GM12878 (cell line): ENCODE results near the gene STXBP1. TPM values are rescaled to one million over a fixed set of nuclear protein-coding genes. Genes with fewer than 3 reads are reported as not detected.

ENCODE experiments used
- ATAC-seq: fragments of 200-7000 bp; cut with Tn5 transposase; 3 replicates; pipeline ENCODE4 v1.9.1; 2020; ENCODE audit warnings: mild to moderate bottlenecking, moderate library complexity
- Bru-seq: library from RNA; stranded (reverse); fragments of 400-500 nt; gene quantifications from one replicate; lab custom pipeline; 2021; lab: Mats Ljungman, UMichigan
- BruChase-seq, 2 experiments: library from RNA; stranded (reverse); fragments of 400-500 nt; gene quantifications; one replicate each; lab custom pipeline; 2021; lab: Mats Ljungman, UMichigan
- BruUV-seq: library from RNA; stranded (reverse); fragments of 400-500 nt; replicated peaks from 2 replicates; lab custom pipeline; 2021; lab: Mats Ljungman, UMichigan
- CTCF ChIA-PET: fragments of 300-600 bp; sonication (Branson Sonifier 250); formaldehyde crosslinking; extraction: SDS; loops from one replicate; lab custom pipeline; 2021; ENCODE audit warnings: inconsistent platforms; lab: Yijun Ruan, JAX
- POLR2A ChIA-PET: fragments of 350-600 bp; formaldehyde crosslinking; extraction: SDS; loops from one replicate; lab custom pipeline; 2021; ENCODE audit warnings: inconsistent platforms; lab: Charles Lee
- RAD21 ChIA-PET: fragments of 300-600 bp; sonication (Branson Sonifier 250); formaldehyde crosslinking; loops from one replicate; lab custom pipeline; 2023; ENCODE audit warnings: antibody characterized with exemption; ENCODE audit not compliant: unreplicated experiment; lab: Charles Lee
- SMC1A ChIA-PET: fragments of 300-600 bp; sonication (Branson Sonifier 250); formaldehyde crosslinking; loops from one replicate; lab custom pipeline; 2023; ENCODE audit not compliant: unreplicated experiment, uncharacterized antibody; lab: Charles Lee
- DNase-seq: peaks from one replicate; pipeline ENCODE4 v3.0.0-alpha.2; 2011; ENCODE audit warnings: low read depth, low spot score
- FAIRE-seq: peaks from 3 replicates; lab custom pipeline; 2011; peaks lifted over from hg19 to GRCh38; lab: Jason Lieb, UNC
- H2AFZ ChIP-seq: 2 replicates; pipeline ENCODE4 v1.6.0; 2011; ENCODE audit warnings: low read depth, low read length, control low read depth; ENCODE audit not compliant: control insufficient read depth
- H3K27ac ChIP-seq: 2 replicates; pipeline ENCODE4 v1.5.1; 2011; ENCODE audit warnings: control low read depth; ENCODE audit not compliant: control insufficient read depth, insufficient read depth
- H3K27me3 ChIP-seq, 2 experiments: replicated peaks in 1 of 2; 2 replicates each; pipeline versions ENCODE4 v1.6.0 to v1.6.1; 2011; ENCODE audit warnings: low read length in 1 of 2; ENCODE audit not compliant: control insufficient read depth in 2 of 2, insufficient read depth in 2 of 2
- H3K36me3 ChIP-seq, 2 experiments: 2 replicates each; pipeline ENCODE4 v1.5.1; 2011; ENCODE audit warnings: low read length in 1 of 2; ENCODE audit not compliant: control insufficient read depth in 2 of 2, insufficient read depth in 2 of 2
- H3K4me1 ChIP-seq: 2 replicates; pipeline ENCODE4 v1.6.1; 2011; ENCODE audit warnings: mild to moderate bottlenecking, low read length, moderate library complexity, mixed read lengths; ENCODE audit not compliant: control insufficient read depth, insufficient read depth
- H3K4me2 ChIP-seq: 2 replicates; pipeline ENCODE4 v1.6.0; 2011; ENCODE audit warnings: control low read depth; ENCODE audit not compliant: control insufficient read depth, insufficient read depth
- H3K4me3 ChIP-seq: fragments of 200-600 bp; sonication (generic); 2 replicates; pipeline ENCODE4 v1.5.1; 2016
- H3K79me2 ChIP-seq: 2 replicates; pipeline ENCODE4 v1.6.0; 2011; ENCODE audit warnings: low read length; ENCODE audit not compliant: control insufficient read depth, insufficient read depth
- H3K9ac ChIP-seq: 2 replicates; pipeline ENCODE4 v1.8.0; 2011; ENCODE audit warnings: low read length, control low read depth, mixed read lengths; ENCODE audit not compliant: control insufficient read depth, insufficient read depth
- H3K9me3 ChIP-seq: replicated peaks from 3 replicates; pipeline ENCODE4 v1.5.1; 2011; ENCODE audit warnings: mild to moderate bottlenecking, low read length; ENCODE audit not compliant: control insufficient read depth, insufficient read depth
- H4K20me1 ChIP-seq: 2 replicates; pipeline ENCODE4 v1.6.0; 2011; ENCODE audit not compliant: control insufficient read depth, insufficient read depth
- BHLHE40 ChIP-seq, 2 experiments: fragments of 450-650 bp in 1 of 2; IDR thresholded peaks; 2 replicates each; pipeline ENCODE4 v1.6.1; 2011 to 2017; ENCODE audit warnings: low read depth in 2 of 2, borderline replicate concordance in 1 of 2, improper control_type of control experiment in 1 of 2, low read length in 1 of 2, mild to moderate bottlenecking in 1 of 2
- EED ChIP-seq: sonication (generic); IDR thresholded peaks from 2 replicates; pipeline ENCODE4 v1.6.1; 2016; ENCODE audit warnings: antibody characterized with exemption, low read depth
- EGR1 ChIP-seq, 2 experiments: IDR thresholded peaks; 1 replicate in 1 of 2; 2 replicates in 1 of 2; pipeline ENCODE4 v1.6.1; 2011 to 2012; ENCODE audit warnings: low read depth in 2 of 2, low read length in 2 of 2, borderline replicate concordance in 1 of 2, mild to moderate bottlenecking in 1 of 2, moderate library complexity in 1 of 2
- IKZF1 ChIP-seq: fragments of 450-650 bp; conservative IDR thresholded peaks from 2 replicates; pipeline ENCODE4 v1.6.1; 2017; ENCODE audit warnings: antibody characterized with exemption, mild to moderate bottlenecking
- MAX ChIP-seq: IDR thresholded peaks from 2 replicates; pipeline ENCODE4 v1.6.1; 2012; ENCODE audit warnings: low read depth, low read length, improper control_type of control experiment
- PRDM15 ChIP-seq: fragments of 450-650 bp; formaldehyde crosslinking; IDR thresholded peaks from 2 replicates; pipeline ENCODE4 v1.4.0; 2020; ENCODE audit warnings: mild to moderate bottlenecking, moderate library complexity
- TCF3 ChIP-seq: IDR thresholded peaks from 2 replicates; pipeline ENCODE4 v1.6.1; 2012; ENCODE audit warnings: low read depth, mild to moderate bottlenecking, low read length, borderline replicate concordance; ENCODE audit not compliant: insufficient read depth
- WRNIP1 ChIP-seq: IDR thresholded peaks from 2 replicates; pipeline ENCODE4 v1.6.1; 2011; ENCODE audit warnings: low read depth, low read length, improper control_type of control experiment, borderline replicate concordance
- ZBTB11 ChIP-seq: fragments of 450-650 bp; formaldehyde crosslinking; IDR thresholded peaks from 2 replicates; pipeline ENCODE4 v1.5.0; 2022; ENCODE audit warnings: mild to moderate bottlenecking, missing genetic modification characterization
- WGBS: methylation state at CpG from one replicate; pipeline ENCODE4 v1.1.6; 2016; ENCODE audit warnings: low lambda C conversion rate; ENCODE audit not compliant: insufficient replicate concordance, insufficient coverage; ENCODE audit errors: missing lambda C conversion rate; 5-methylcytosine and 5-hydroxymethylcytosine counted together
- in situ Hi-C: fragments of 300-500 bp; cut with MboI; formaldehyde crosslinking; loops from 9 replicates; pipeline ENCODE4 v1.14.3; 2018; ENCODE audit warnings: mixed read lengths
- intact Hi-C: fragments of 100-400 bp; cut with micrococcal nuclease; formaldehyde crosslinking; loops from one replicate; pipeline ENCODE4 v1.14.2; 2022; ENCODE audit not compliant: unreplicated experiment
- long read RNA-seq, 2 experiments: library from polyadenylated mRNA; unstranded; transcript quantifications; one replicate each; pipeline ENCODE4 v2.0.0, GENCODE V29; 2019 to 2020
- polyA minus RNA-seq, 3 experiments: library from RNA; depleted of rRNA, polyadenylated mRNA; stranded (reverse); fragments of >200 nt; gene quantifications; 2 replicates each; pipeline ENCODE4 v1.2.3, GENCODE V29; 2011
- polyA plus RNA-seq, 11 experiments: library from polyadenylated mRNA; depleted of rRNA in 4 of 11; unstranded in 6 of 11; stranded (reverse) in 5 of 11; fragments of >200 nt; fragmentation: Nextera tagmentation in 4 of 11; fragmentation: Illumina TruSeq in 1 of 11; extraction: Ambion mirVana in 4 of 11; extraction: Trizol in 1 of 11; gene quantifications; 1 replicate in 1 of 11; 2 replicates in 10 of 11; pipeline versions ENCODE4 v1.2.1 to v1.2.3, GENCODE V29; 2011 to 2016; ENCODE audit warnings: inconsistent platforms in 2 of 11, missing spikeins in 2 of 11, low read depth in 1 of 11
- total RNA-seq, 4 experiments: library from RNA; depleted of rRNA in 3 of 4; stranded (reverse); fragments of >200 nt in 3 of 4; fragmentation: Illumina TruSeq in 1 of 4; extraction: Trizol in 1 of 4; gene quantifications; 2 replicates each; pipeline versions ENCODE4 v1.2.1 to v1.2.3, GENCODE V29; 2013 to 2021

Gene STXBP1
- not detected in 2 replicates for total RNA-seq (2013; cell fraction: nucleolus; rRNA removed)
- total RNA-seq (2014; rRNA removed) (0.44 TPM in 1 of 2 replicates, not detected in the other), total RNA-seq (2014; rRNA removed; fragmentation: Illumina TruSeq; extraction: Trizol) (0.31 TPM in 1 of 2 replicates, not detected in the other), total RNA-seq (2021) (0.24 and 0.85 TPM in 2 replicates), polyA plus RNA-seq (2011; rRNA removed) (0.08 and 0.20 TPM in 2 replicates), polyA plus RNA-seq (2014; fragmentation: Illumina TruSeq; extraction: Trizol) (0.09 and 1.5 TPM in 2 replicates), polyA plus RNA-seq (2014; fragmentation: Nextera tagmentation; extraction: Ambion mirVana) (under 1 TPM in 1 of 2 experiments, not detected in 1; 0.31 TPM), polyA plus RNA-seq (2014; rRNA removed) (0.06 TPM in 1 of 2 replicates, not detected in the other), polyA plus RNA-seq (2016; fragmentation: Nextera tagmentation; extraction: Ambion mirVana) (under 1 TPM; 0.40 to 0.62 TPM), polyA minus RNA-seq (2011; rRNA and poly(A)+ RNA removed) (not detected in 2 replicates), Bru-seq, nascent RNA (percentile 9 among the genes with signal in this experiment), BruChase-seq, experiment 1, labeled RNA remaining after a 6-hour chase (percentile 10 among the genes with signal in this experiment), BruChase-seq, experiment 2, labeled RNA remaining after a 2-hour chase (percentile 12 among the genes with signal in this experiment)
- polyA plus RNA-seq (2011; ENCODE audit: low read depth): 0.13 TPM
- 0.17 and 0.24 TPM in 2 replicates for polyA plus RNA-seq (2011; cell fraction: cytosol; rRNA removed)
- polyA plus RNA-seq (2011; cell fraction: nucleus; rRNA removed): 0.12 and 0.26 TPM in 2 replicates
- 0.35 and 0.79 TPM in 2 replicates for polyA plus RNA-seq (2012)
- 0.62 and 1.2 TPM in 2 replicates for polyA minus RNA-seq (2011; cell fraction: cytosol; rRNA and poly(A)+ RNA removed)
- 0.10 and 0.12 TPM in 2 replicates for polyA minus RNA-seq (2011; cell fraction: nucleus; rRNA and poly(A)+ RNA removed)
- long read RNA-seq, experiment 1: 0 reads
- long read RNA-seq, experiment 2, partial matches to known transcripts: 0 of 1 reads
- long read RNA-seq, experiment 2, other reads (novel, unspliced or antisense): 1 of 1 reads

GRCh38 chr9:127611899-127612790 is at the start of gene STXBP1:
Gene STXBP1 (plus strand): TSS chr9:127612277. CDS start chr9:127612404, 127 bp downstream.
- H3K36me3 ChIP-seq: no peaks in the 10 kb centered on the region
- FAIRE-seq (peak; percentile 56), DNase-seq (no peak), ATAC-seq (peak; percentile 98)
- BruUV-seq: no TSS peak
- H2AFZ ChIP-seq: peak within 1 kb of the TSS; percentile 94
- H3K27me3 ChIP-seq: peaks cover 8 to 17% of the 10 kb centered on the region in 2 experiments
- WGBS: under 1% methylated on average over 57 of the region's 102 CpGs
- CTCF ChIA-PET: interaction anchor here (0.6 to 1.2 kb wide), 2 partner anchors 28 to 103 kb away, joined by 3 read pairs; partner anchors contain the start of gene PTRH1
- peak within 1 kb of the TSS; percentile 99 for H3K4me2 ChIP-seq
- H3K79me2 ChIP-seq: no peaks in the 10 kb centered on the region
- RAD21 ChIA-PET: no interaction called here
- peak within 1 kb of the TSS; percentile 28; the same call in 1 of the 2 replicates for H3K9ac ChIP-seq
- in situ Hi-C loops (no loop called here), intact Hi-C loops (no loop called here)
- POLR2A ChIA-PET: no interaction called here
- no peaks in the 10 kb centered on the region; the same call in 1 of the 2 replicates for H3K4me1 ChIP-seq
- H3K4me3 ChIP-seq: peak within 1 kb of the TSS; percentile 96
- H3K27ac ChIP-seq: no peak within 1 kb of the TSS
- SMC1A ChIA-PET: interaction anchor here (0.8 to 0.9 kb wide), 2 partner anchors 14 to 68 kb away, joined by 3 read pairs; no protein-coding TSS in a partner anchor
- H4K20me1 ChIP-seq: no peaks in the 10 kb centered on the region
- no peaks in the 10 kb centered on the region for H3K9me3 ChIP-seq
- TF ChIP-seq EED (0 out of 2 replicates have a peak, but pooled peaks have one; percentile 39), IKZF1 (peak; percentile 65), BHLHE40 (IDR thresholded peaks at IDR 0.05; ENCODE audit: borderline replicate concordance in 1 of 2, low read depth in 2 of 2, low read length in 1 of 2) (peak in 1 of 2 experiments; percentile 83; a peak in 2 of 4 replicates), ZBTB11 (CRISPR knock-in tag) (no peak), TCF3 (0 out of 2 replicates have a peak, but pooled peaks have one; percentile 10), MAX (no peak), PRDM15 (CRISPR knock-in tag) (no peak), EGR1 (IDR thresholded peaks at IDR 0.05; ENCODE audit: borderline replicate concordance in 1 of 2, low read depth in 2 of 2, low read length in 2 of 2) (peak in 1 of 2 experiments; percentile 64; a peak in 1 of 3 replicates), WRNIP1 (no peak)
